GM23248 (cell line): ENCODE measurements around the gene EFNA2. TPM values are rescaled to one million over a fixed set of nuclear protein-coding genes. Genes with fewer than 3 reads are reported as not detected.
A peak's percentile ranks its signal among the peaks of the same experiment; 100 is the strongest.

Experiments
- DNase-seq: peaks from one replicate; pipeline ENCODE4 v3.0.0-alpha.2; 2015
- H2AFZ ChIP-seq: fragments of 200-600 bp; sonication (generic); 2 replicates; pipeline ENCODE4 v1.6.1; 2016; ENCODE audit warnings: antibody characterized with exemption
- H3F3A ChIP-seq: fragments of 200-600 bp; sonication (generic); 2 replicates; pipeline ENCODE4 v1.6.1; 2016; ENCODE audit warnings: mild to moderate bottlenecking, antibody characterized with exemption, mixed run types; ENCODE audit not compliant: insufficient read depth
- H3K27ac ChIP-seq: fragments of 200-600 bp; sonication (generic); 2 replicates; pipeline ENCODE4 v1.5.1; 2016; ENCODE audit warnings: mild to moderate bottlenecking
- H3K27me3 ChIP-seq: fragments of 200-600 bp; sonication (generic); replicated peaks from 2 replicates; pipeline ENCODE4 v1.6.1; 2016; ENCODE audit warnings: mild to moderate bottlenecking; ENCODE audit not compliant: insufficient read depth
- H3K36me3 ChIP-seq: fragments of 200-600 bp; sonication (generic); 2 replicates; pipeline ENCODE4 v1.6.1; 2016; ENCODE audit warnings: low read depth, mild to moderate bottlenecking
- H3K4me1 ChIP-seq: fragments of 200-600 bp; sonication (generic); 2 replicates; pipeline ENCODE4 v1.6.1; 2016; ENCODE audit warnings: mild to moderate bottlenecking; ENCODE audit not compliant: insufficient read depth
- H3K4me2 ChIP-seq: fragments of 200-600 bp; sonication (generic); one replicate; pipeline ENCODE4 v1.6.1; 2016; ENCODE audit warnings: mild to moderate bottlenecking; ENCODE audit not compliant: unreplicated experiment
- H3K4me3 ChIP-seq: fragments of 200-600 bp; sonication (generic); 2 replicates; pipeline ENCODE4 v1.5.1; 2016; ENCODE audit warnings: mild to moderate bottlenecking
- H3K79me2 ChIP-seq: fragments of 200-600 bp; sonication (generic); 2 replicates; pipeline ENCODE4 v1.6.1; 2016; ENCODE audit warnings: mild to moderate bottlenecking; ENCODE audit not compliant: insufficient read depth
- H3K9ac ChIP-seq: fragments of 200-600 bp; sonication (generic); 2 replicates; pipeline ENCODE4 v1.6.1; 2016; ENCODE audit warnings: mild to moderate bottlenecking
- H3K9me2 ChIP-seq: fragments of 200-600 bp; sonication (generic); 2 replicates; pipeline ENCODE4 v1.6.1; 2016; ENCODE audit warnings: mixed run types, mild to moderate bottlenecking, moderate library complexity; ENCODE audit not compliant: insufficient read depth
- H3K9me3 ChIP-seq: fragments of 200-600 bp; sonication (generic); one replicate; pipeline ENCODE4 v1.6.1; 2017; ENCODE audit warnings: low read depth
- H4K20me1 ChIP-seq: fragments of 200-600 bp; sonication (generic); 2 replicates; pipeline ENCODE4 v1.6.0; 2016; ENCODE audit not compliant: insufficient read depth
- EZH2 ChIP-seq: fragments of 200-600 bp; sonication (generic); IDR thresholded peaks from 2 replicates; pipeline ENCODE4 v1.6.1; 2018; ENCODE audit warnings: antibody characterized with exemption, mild to moderate bottlenecking; ENCODE audit not compliant: insufficient read depth, poor library complexity, severe bottlenecking
- EZH2phosphoT487 ChIP-seq: fragments of 200-600 bp; sonication (generic); IDR thresholded peaks from 2 replicates; pipeline ENCODE4 v1.6.1; 2018; ENCODE audit warnings: antibody characterized with exemption, moderate library complexity, mild to moderate bottlenecking, low read depth; ENCODE audit not compliant: insufficient read depth
- WGBS, 2 experiments: methylation state at CpG; one replicate each; pipeline ENCODE4 v1.1.6; 2015 to 2017; ENCODE audit warnings: low lambda C conversion rate in 2 of 2, low coverage in 1 of 2; ENCODE audit errors: missing lambda C conversion rate in 2 of 2; 5-methylcytosine and 5-hydroxymethylcytosine counted together
- in situ Hi-C: fragments of 300-500 bp; cut with MboI; formaldehyde crosslinking; loops from 2 replicates; pipeline ENCODE4 v1.15.0; 2020
- polyA plus RNA-seq: library from polyadenylated mRNA; unstranded; fragments of >200 nt; fragmentation: Nextera tagmentation; extraction: Ambion mirVana; gene quantifications from 2 replicates; pipeline ENCODE4 v1.2.1, GENCODE V29; 2016
- total RNA-seq: library from RNA; depleted of rRNA; stranded (reverse); fragments of >200 nt; shearing (Covaris generic); gene quantifications from 2 replicates; pipeline ENCODE4 v1.2.3, GENCODE V29; 2014

Gene EFNA2
- total and polyA plus RNA-seq, 2 experiments from 2014 or later = not detected

GRCh38 chr19:1257475-1258162 lies 28.1 kb upstream of the EFNA2 start:
- H3K27ac ChIP-seq = peak overlapping the region; percentile 98
- TF ChIP-seq EZH2phosphoT487 (no peak), EZH2 (no peak)
- H2AFZ ChIP-seq = no peak overlapping the region
- DNase-seq = peak; percentile 32
- H3K79me2 ChIP-seq = peaks cover 50% of the 10 kb centered on the region
- in situ Hi-C loops = no loop called here
- peaks cover 45% of the 10 kb centered on the region for H3F3A ChIP-seq
- no peaks in the 10 kb centered on the region for H3K27me3 ChIP-seq
- H3K4me1 ChIP-seq = peaks cover 52% of the 10 kb centered on the region
- H3K9me2 ChIP-seq = no peaks in the 10 kb centered on the region
- WGBS, 2 experiments = 65 to 76% methylated on average over 20 to 23 of the region's 23 CpGs
- peak overlapping the region; percentile 94 for H3K9ac ChIP-seq
- no peaks in the 10 kb centered on the region for H3K9me3 ChIP-seq
- H3K4me2 ChIP-seq = peak overlapping the region; percentile 36
- H3K36me3 ChIP-seq = peaks cover 35% of the 10 kb centered on the region
- H4K20me1 ChIP-seq = no peaks in the 10 kb centered on the region
- no peak overlapping the region for H3K4me3 ChIP-seq

GRCh38 chr19:1258163-1258492 lies 27.5 kb upstream of the EFNA2 start:
- no peak overlapping the region for H3K4me3 ChIP-seq
- H3K36me3 ChIP-seq = peaks cover 35% of the 10 kb centered on the region
- peaks cover 46% of the 10 kb centered on the region for H3F3A ChIP-seq
- H4K20me1 ChIP-seq = no peaks in the 10 kb centered on the region
- no peak overlapping the region for H2AFZ ChIP-seq
- no peaks in the 10 kb centered on the region for H3K9me2 ChIP-seq
- H3K4me2 ChIP-seq = no peak overlapping the region
- in situ Hi-C loops = no loop called here
- 64 to 75% methylated on average over 8 of the region's 8 CpGs for WGBS, 2 experiments
- peaks cover 55% of the 10 kb centered on the region for H3K4me1 ChIP-seq
- H3K79me2 ChIP-seq = peaks cover 50% of the 10 kb centered on the region
- TF ChIP-seq EZH2phosphoT487 = no peak
- H3K9ac ChIP-seq = peak overlapping the region; percentile 94
- H3K27ac ChIP-seq = peak overlapping the region; percentile 98
- H3K27me3 ChIP-seq = no peaks in the 10 kb centered on the region
- no peaks in the 10 kb centered on the region for H3K9me3 ChIP-seq
- no peak for DNase-seq

GRCh38 chr19:1258707-1259205 lies 26.9 kb upstream of the EFNA2 start:
- H3F3A ChIP-seq = peaks cover 52% of the 10 kb centered on the region
- H2AFZ ChIP-seq = no peak overlapping the region
- in situ Hi-C loops = no loop called here
- no peaks in the 10 kb centered on the region for H4K20me1 ChIP-seq
- H3K4me3 ChIP-seq = no peak overlapping the region
- peaks cover 51% of the 10 kb centered on the region for H3K4me1 ChIP-seq
- H3K27me3 ChIP-seq = no peaks in the 10 kb centered on the region
- peak overlapping the region; percentile 94 for H3K9ac ChIP-seq
- 21 to 22% methylated on average over 15 of the region's 15 CpGs for WGBS, 2 experiments
- peaks cover 35% of the 10 kb centered on the region for H3K36me3 ChIP-seq
- TF ChIP-seq EZH2 (no peak), EZH2phosphoT487 (no peak)
- peaks cover 46% of the 10 kb centered on the region for H3K79me2 ChIP-seq
- DNase-seq = peak; percentile 51
- peak overlapping the region; percentile 98 for H3K27ac ChIP-seq
- H3K9me3 ChIP-seq = no peaks in the 10 kb centered on the region
- no peak overlapping the region for H3K4me2 ChIP-seq
- H3K9me2 ChIP-seq = no peaks in the 10 kb centered on the region

DNA sequence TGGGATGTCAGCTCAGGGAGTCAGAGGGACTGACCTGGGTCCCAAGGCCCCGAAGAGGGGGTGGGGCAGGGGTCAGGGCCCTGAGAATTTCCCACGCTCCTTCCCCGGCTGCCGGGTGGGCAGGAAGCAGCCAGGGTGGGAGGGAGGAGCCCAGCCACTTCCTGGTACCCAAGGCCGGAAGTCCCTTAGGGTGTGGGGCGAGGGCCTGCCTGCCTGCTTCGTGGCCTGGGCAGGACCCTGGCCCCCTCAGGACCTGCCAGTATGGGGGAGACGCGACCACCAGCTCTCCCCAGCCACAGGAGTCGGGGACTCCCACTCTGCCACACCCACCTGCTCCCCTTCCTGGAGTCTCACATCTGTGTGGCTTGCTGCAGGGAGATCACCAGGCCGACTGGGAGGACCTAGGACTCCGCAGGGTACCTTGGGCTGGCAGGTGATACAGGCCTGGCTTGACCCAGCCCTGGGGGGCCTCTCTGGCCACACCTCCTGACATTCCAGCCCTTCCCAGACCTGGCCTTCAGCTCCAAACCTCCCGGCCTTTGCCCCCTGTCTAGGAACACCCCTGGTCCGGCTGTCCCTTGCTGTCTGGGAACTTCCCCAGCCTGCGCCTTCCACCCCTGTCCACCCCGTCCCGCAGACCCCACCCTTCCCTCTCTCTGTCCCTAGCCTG lies 26.3 kb upstream of the EFNA2 start:
- no peaks in the 10 kb centered on the region for H3K27me3 ChIP-seq
- H3K9me3 ChIP-seq = no peaks in the 10 kb centered on the region
- peaks cover 40% of the 10 kb centered on the region for H3K79me2 ChIP-seq
- H3K36me3 ChIP-seq = peaks cover 33% of the 10 kb centered on the region
- no peak for TF ChIP-seq EZH2phosphoT487
- TF ChIP-seq EZH2 = no peak
- DNase-seq = peak; percentile 74
- no peaks in the 10 kb centered on the region for H3K9me2 ChIP-seq
- H3K27ac ChIP-seq = peak overlapping the region; percentile 98
- no peak overlapping the region for H2AFZ ChIP-seq
- peaks cover 55% of the 10 kb centered on the region for H3F3A ChIP-seq
- in situ Hi-C loops = no loop called here
- H3K4me1 ChIP-seq = peaks cover 47% of the 10 kb centered on the region
- H3K9ac ChIP-seq = peak overlapping the region; percentile 94
- no peaks in the 10 kb centered on the region for H4K20me1 ChIP-seq
- H3K4me2 ChIP-seq = no peak overlapping the region
- H3K4me3 ChIP-seq = no peak overlapping the region
- WGBS, 2 experiments = 29 to 35% methylated on average over 14 to 17 of the region's 17 CpGs
